Upper lobe of left lung (tissue), 4 donors: ENCODE results near the gene MCAM.

Experiments
- CTCF ChIP-seq, 6 experiments: fragments of 450-650 bp in 4 of 6; fragments of 200-600 bp in 2 of 6; sonication (generic) in 2 of 6; IDR thresholded peaks; one replicate each; pipeline ENCODE4 v1.5.1; 2016 to 2019; ENCODE audit warnings: antibody characterized with exemption in 6 of 6
- EP300 ChIP-seq, 4 donors: sonication (generic); formaldehyde crosslinking; IDR thresholded peaks; one replicate each; pipeline ENCODE4 v1.5.1; 2017; ENCODE audit warnings: antibody characterized with exemption in 4 of 4, control low read depth in 2 of 4
- POLR2A ChIP-seq, 4 donors: fragments of 450-650 bp; IDR thresholded peaks; one replicate each; pipeline ENCODE4 v1.5.1; 2016 to 2017; ENCODE audit warnings: antibody characterized with exemption in 4 of 4, mild to moderate bottlenecking in 2 of 4

- no peak for TF ChIP-seq CTCF (IDR thresholded peaks at IDR 0.05)
- TF ChIP-seq POLR2A (IDR thresholded peaks at IDR 0.05): no peak
- TF ChIP-seq EP300 (IDR thresholded peaks at IDR 0.05): no peak
These were observed 33.4 kb upstream of the MCAM start for GRCh38 chr11:119350302-119350701.
